ENCODE measurements around the gene FAH. TPM values are rescaled to one million over a fixed set of nuclear protein-coding genes. Genes with fewer than 3 reads are reported as not detected.

FAH gene
- total and polyA plus RNA-seq, 7 donors = 9.1 to 60.2 (median 20.7) TPM

- intact Hi-C loops (cut with DNase I) = no loop called here
- no peaks in the 10 kb centered on the region for H3K9me3 ChIP-seq
- H3K4me1 ChIP-seq = no peaks in the 10 kb centered on the region
- no peak overlapping the region for H3K27ac ChIP-seq
- ATAC-seq (no peak), DNase-seq (no peak)
- 79 to 86% (median 86%) methylated on average over 2 of the region's 2 CpGs for WGBS, 3 donors
- no peak overlapping the region for H3K4me3 ChIP-seq
- TF ChIP-seq, protein P1, sequence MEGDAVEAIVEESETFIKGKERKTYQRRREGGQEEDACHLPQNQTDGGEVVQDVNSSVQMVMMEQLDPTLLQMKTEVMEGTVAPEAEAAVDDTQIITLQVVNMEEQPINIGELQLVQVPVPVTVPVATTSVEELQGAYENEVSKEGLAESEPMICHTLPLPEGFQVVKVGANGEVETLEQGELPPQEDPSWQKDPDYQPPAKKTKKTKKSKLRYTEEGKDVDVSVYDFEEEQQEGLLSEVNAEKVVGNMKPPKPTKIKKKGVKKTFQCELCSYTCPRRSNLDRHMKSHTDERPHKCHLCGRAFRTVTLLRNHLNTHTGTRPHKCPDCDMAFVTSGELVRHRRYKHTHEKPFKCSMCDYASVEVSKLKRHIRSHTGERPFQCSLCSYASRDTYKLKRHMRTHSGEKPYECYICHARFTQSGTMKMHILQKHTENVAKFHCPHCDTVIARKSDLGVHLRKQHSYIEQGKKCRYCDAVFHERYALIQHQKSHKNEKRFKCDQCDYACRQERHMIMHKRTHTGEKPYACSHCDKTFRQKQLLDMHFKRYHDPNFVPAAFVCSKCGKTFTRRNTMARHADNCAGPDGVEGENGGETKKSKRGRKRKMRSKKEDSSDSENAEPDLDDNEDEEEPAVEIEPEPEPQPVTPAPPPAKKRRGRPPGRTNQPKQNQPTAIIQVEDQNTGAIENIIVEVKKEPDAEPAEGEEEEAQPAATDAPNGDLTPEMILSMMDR (IDR thresholded peaks at IDR 0.05) = no peak
- H3K36me3 ChIP-seq (ENCODE audit: insufficient read depth in 1 of 2, low read depth in 1 of 2) = peaks cover 11 to 63% of the 10 kb centered on the region in 2 donors
- no peaks in the 10 kb centered on the region for H3K27me3 ChIP-seq (ENCODE audit: insufficient read depth in 3 of 3, low read length in 2 of 3)
These were observed 24.9 kb upstream of the FAH start for GRCh38 chr15:80127911-80128310.

DNA sequence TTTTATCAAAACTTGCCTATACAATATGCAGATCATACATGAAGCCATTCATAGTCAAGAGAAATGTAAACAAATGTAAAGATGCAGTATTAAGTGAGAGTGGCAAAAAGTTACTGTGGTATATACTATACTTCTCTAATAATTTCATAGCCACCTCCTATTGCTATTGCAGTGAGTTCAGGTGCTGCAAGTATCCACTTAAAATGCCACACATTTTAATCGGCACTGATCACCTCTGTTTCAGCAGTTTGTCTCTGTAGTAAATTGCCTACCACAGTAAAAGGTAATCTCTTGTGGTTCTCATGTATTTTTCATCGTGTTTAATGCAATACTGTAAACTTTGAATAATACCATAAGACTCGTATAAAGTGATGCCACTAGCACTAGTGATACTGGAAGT lies 20.4 kb upstream of the FAH start:
- no peak for ATAC-seq
- no peak for DNase-seq
- Histone ChIP-seq H3K27ac (no peak overlapping the region), H3K36me3 (ENCODE audit: insufficient read depth in 1 of 2, low read depth in 1 of 2) (peaks cover 14 to 72% of the 10 kb centered on the region in 2 donors), H3K27me3 (ENCODE audit: insufficient read depth in 3 of 3, low read length in 2 of 3) (no peaks in the 10 kb centered on the region), H3K9me3 (no peaks in the 10 kb centered on the region), H3K4me1 (no peaks in the 10 kb centered on the region), H3K4me3 (no peak overlapping the region)
- intact Hi-C loops (cut with DNase I) = no loop called here
- 90 to 95% (median 91%) methylated on average over 3 of the region's 3 CpGs for WGBS, 3 donors
- TF ChIP-seq, protein P1 (IDR thresholded peaks at IDR 0.05) = no peak

- Histone ChIP-seq H3K4me3 (no peak overlapping the region), H3K27ac (no peak overlapping the region), H3K4me1 (no peaks in the 10 kb centered on the region), H3K27me3 (ENCODE audit: insufficient read depth in 3 of 3, low read length in 2 of 3) (no peaks in the 10 kb centered on the region), H3K9me3 (no peaks in the 10 kb centered on the region), H3K36me3 (ENCODE audit: insufficient read depth in 1 of 2, low read depth in 1 of 2) (peaks cover 9 to 53% of the 10 kb centered on the region in 2 donors)
- DNase-seq = no peak
- TF ChIP-seq, protein P1 (IDR thresholded peaks at IDR 0.05) = no peak
- no peak for ATAC-seq
- intact Hi-C loops (cut with DNase I) = no loop called here
- 88 to 95% (median 92%) methylated on average over 3 of the region's 3 CpGs for whole genome bisulfite sequencing, 3 donors
These were observed 15.9 kb upstream of the FAH start for GRCh38 chr15:80136854-80137253.

- Histone ChIP-seq H3K9me3 (no peaks in the 10 kb centered on the region), H3K27ac (no peak overlapping the region), H3K36me3 (ENCODE audit: insufficient read depth in 1 of 2, low read depth in 1 of 2) (peaks cover 9 to 38% of the 10 kb centered on the region in 2 donors), H3K4me3 (no peak overlapping the region), H3K4me1 (no peaks in the 10 kb centered on the region), H3K27me3 (ENCODE audit: insufficient read depth in 3 of 3, low read length in 2 of 3) (no peaks in the 10 kb centered on the region)
- 91 to 94% (median 94%) methylated on average over 3 of the region's 3 CpGs for WGBS, 3 donors
- TF ChIP-seq, protein P1 (IDR thresholded peaks at IDR 0.05) = no peak
- no peak for ATAC-seq
- no peak for DNase-seq
- intact Hi-C loops (cut with DNase I) = no loop called here
These were observed 13.8 kb upstream of the FAH start for GRCh38 chr15:80138961-80139360.

GRCh38 chr15:80140909-80141308 lies 11.9 kb upstream of the FAH start:
- Histone ChIP-seq H3K27me3 (ENCODE audit: insufficient read depth in 3 of 3, low read length in 2 of 3) (no peaks in the 10 kb centered on the region), H3K27ac (no peak overlapping the region), H3K36me3 (ENCODE audit: insufficient read depth in 1 of 2, low read depth in 1 of 2) (peaks cover 3 to 19% of the 10 kb centered on the region in 2 donors), H3K9me3 (no peaks in the 10 kb centered on the region), H3K4me1 (no peaks in the 10 kb centered on the region), H3K4me3 (no peak overlapping the region)
- ATAC-seq (no peak), DNase-seq (no peak)
- intact Hi-C loops (cut with DNase I) = no loop called here
- WGBS, 3 donors = 85 to 93% (median 93%) methylated on average over 4 of the region's 4 CpGs
- TF ChIP-seq, protein P1 (IDR thresholded peaks at IDR 0.05) = no peak
